Heart right ventricle (tissue), 16 donors: ENCODE results near the gene MT1G. TPM values are rescaled to one million over a fixed set of nuclear protein-coding genes. Genes with fewer than 3 reads are reported as not detected.
"Not testable (repeated sequence)": the region's sequence is repeated elsewhere in the genome, so short reads cannot be mapped to it uniquely, and the experiment has no call there.

ENCODE experiments used
- ATAC-seq, 8 donors: fragments of 200-7000 bp; cut with Tn5 transposase; one replicate each; pipeline ENCODE4 v1.9.1; 2020; ENCODE audit warnings: mild to moderate bottlenecking in 8 of 8, moderate library complexity in 8 of 8, moderate number of reproducible peaks in 1 of 8
- DNase-seq, 2 donors: peaks; one replicate each; pipeline ENCODE4 v3.0.0-alpha.2; 2020
- H3K27ac ChIP-seq, 10 donors: fragments of 200-600 bp; sonication (generic) in 2 of 10; one replicate each; pipeline versions ENCODE4 v1.5.0 to v1.8.0; 2020 to 2022; ENCODE audit warnings: mild to moderate bottlenecking in 3 of 10
- H3K27me3 ChIP-seq, 7 donors: fragments of 200-600 bp; one replicate each; pipeline ENCODE4 v1.8.0; 2021 to 2022; ENCODE audit warnings: mild to moderate bottlenecking in 2 of 7
- H3K36me3 ChIP-seq, 9 donors: fragments of 200-600 bp; sonication (generic) in 1 of 9; one replicate each; pipeline versions ENCODE4 v1.5.0 to v1.8.0; 2020 to 2022; ENCODE audit warnings: mild to moderate bottlenecking in 2 of 9
- H3K4me1 ChIP-seq, 9 donors: fragments of 200-600 bp; sonication (generic) in 1 of 9; one replicate each; pipeline versions ENCODE4 v1.5.0 to v1.8.0; 2020 to 2022; ENCODE audit warnings: mild to moderate bottlenecking in 4 of 9
- H3K4me3 ChIP-seq, 10 donors: fragments of 200-600 bp; sonication (generic) in 2 of 10; one replicate each; pipeline versions ENCODE4 v1.5.0 to v1.8.0; 2020 to 2022; ENCODE audit warnings: mild to moderate bottlenecking in 7 of 10, moderate library complexity in 2 of 10
- H3K9me3 ChIP-seq, 11 donors: fragments of 200-600 bp in 10 of 11; sonication (generic) in 2 of 11; one replicate each; pipeline versions ENCODE4 v1.5.0 to v1.8.0; 2013 to 2022; ENCODE audit warnings: mild to moderate bottlenecking in 2 of 11, control low read depth in 1 of 11, moderate library complexity in 1 of 11
- WGBS, 2 donors: extraction: QIAGEN DNeasy Blood & Tissue Kit; methylation state at CpG; one replicate each; pipeline ENCODE4 v1.1.7; 2013; ENCODE audit warnings: inconsistent platforms in 1 of 2; 5-methylcytosine and 5-hydroxymethylcytosine counted together
- intact Hi-C, 10 donors: fragments of 100-400 bp; cut with DNase I; formaldehyde crosslinking; loops; one replicate each; pipeline versions ENCODE4 v1.11.1 to v1.14.2; 2022
- long read RNA-seq, 3 donors: library from polyadenylated mRNA; unstranded; transcript quantifications; one replicate each; pipeline ENCODE4 v2.0.0, GENCODE V29; 2020 to 2021
- polyA plus RNA-seq, 2 donors: library from polyadenylated mRNA; stranded (reverse); fragments of 200-250 nt; gene quantifications; one replicate each; pipeline ENCODE4 v1.2.3, GENCODE V29; 2013
- total RNA-seq, 10 donors: library from RNA; stranded (reverse); fragmentation: NEBNext Ultra II Directional in 3 of 10; extraction: Animal tissue kit (Norgen Biotek cat#: 25700) in 3 of 10; gene quantifications; one replicate each; pipeline versions ENCODE4 v1.2.1 to v1.2.4, GENCODE V29; 2021 to 2023
- TF ChIP-seq, protein P1 (sequence below), 9 donors: fragments of 200-600 bp; sonication (generic) in 2 of 9; IDR thresholded peaks; one replicate each; pipeline versions ENCODE4 v1.5.0 to v1.8.0; 2021 to 2022; ENCODE audit warnings: antibody characterized with exemption in 9 of 9, mild to moderate bottlenecking in 5 of 9, moderate library complexity in 1 of 9
- donor health status: Arrhythmogenic right ventricular cardiomyopathy.
- donor health status: ischemic (EF 13 %, LVEDD 7.1; RV severe dilation, severe dysfunction).
- donor health status: healthy with polysubstance abuse.
- donor health status: DM: no; HTN: yes; CAD: no.
- donor health status: DM: no; HTN: no; CAD: no.
- donor health status: ischemic (EF 25% LVEDD 6.9; RV normal size, moderate dysfunction).
- donor health status: ischemic (EF 25% LVEDD 5.7; RV mildly dilated, moderate dysfunction).
- donor health status: healthy.
- donor health status: DM: yes; HTN: yes; CAD: no.
- donor health status: Ischemic cardiomyopathy.
- donor health status: ischemic (EF 35%, LVEDD 5.7; RV mildly dilated, moderate dysfunction).
- donor health status: nonischemic (EF 11% LVEDD 7.7; RV severe dilation, severe dysfunction).
- donor health status: DM: yes; HTN: yes; CAD: no.
- donor health status: PGD.
- donor health status: ischemic (EF 29% LVEDD 5.4; RV normal size, mild dysfunction).
- donor health status: nonischemic (EF 23%, LVEDD 6.1; RV moderate dilation, normal function).

The MT1G gene
- total RNA-seq (1 to 10 TPM in 3 of 10 donors, under 1 TPM in 1, not detected in 6; 0.95 to 9.0 (median 1.0) TPM), polyA plus RNA-seq (1 to 10 TPM; 3.6 to 3.7 TPM)
- long read RNA-seq, donor 1 = 0 reads
- long read RNA-seq, donor 2 = 0 reads
- long read RNA-seq, donor 3 = 0 reads

- Histone ChIP-seq H3K9me3 (no peaks in the 10 kb centered on the region), H3K4me3 (peak within 1 kb of the TSS in 8 of 10 donors; percentile 4 to 27 (median 18)), H3K36me3 (no peaks in the 10 kb centered on the region), H3K4me1 (peaks cover 0 to 27% (median 20%) of the 10 kb centered on the region in 9 donors), H3K27ac (no peak within 1 kb of the TSS), H3K27me3 (peaks cover 13 to 100% (median 88%) of the 10 kb centered on the region in 7 donors)
- DNase-seq = peak; percentile 37 to 64
- TF ChIP-seq, protein P1, sequence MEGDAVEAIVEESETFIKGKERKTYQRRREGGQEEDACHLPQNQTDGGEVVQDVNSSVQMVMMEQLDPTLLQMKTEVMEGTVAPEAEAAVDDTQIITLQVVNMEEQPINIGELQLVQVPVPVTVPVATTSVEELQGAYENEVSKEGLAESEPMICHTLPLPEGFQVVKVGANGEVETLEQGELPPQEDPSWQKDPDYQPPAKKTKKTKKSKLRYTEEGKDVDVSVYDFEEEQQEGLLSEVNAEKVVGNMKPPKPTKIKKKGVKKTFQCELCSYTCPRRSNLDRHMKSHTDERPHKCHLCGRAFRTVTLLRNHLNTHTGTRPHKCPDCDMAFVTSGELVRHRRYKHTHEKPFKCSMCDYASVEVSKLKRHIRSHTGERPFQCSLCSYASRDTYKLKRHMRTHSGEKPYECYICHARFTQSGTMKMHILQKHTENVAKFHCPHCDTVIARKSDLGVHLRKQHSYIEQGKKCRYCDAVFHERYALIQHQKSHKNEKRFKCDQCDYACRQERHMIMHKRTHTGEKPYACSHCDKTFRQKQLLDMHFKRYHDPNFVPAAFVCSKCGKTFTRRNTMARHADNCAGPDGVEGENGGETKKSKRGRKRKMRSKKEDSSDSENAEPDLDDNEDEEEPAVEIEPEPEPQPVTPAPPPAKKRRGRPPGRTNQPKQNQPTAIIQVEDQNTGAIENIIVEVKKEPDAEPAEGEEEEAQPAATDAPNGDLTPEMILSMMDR (IDR thresholded peaks at IDR 0.05) = no peak
- peak; percentile 64 to 92 (median 86) for ATAC-seq
- intact Hi-C loops = no loop called here
- 9 to 11% methylated on average over 45 to 46 of the region's 46 CpGs for WGBS, 2 donors
Measured at GRCh38 chr16:56667581-56668571, at the start of gene MT1G. TSS of gene MT1G (minus strand) at chr16:56668065. CDS start at chr16:56667993, 72 bp downstream.

DNA sequence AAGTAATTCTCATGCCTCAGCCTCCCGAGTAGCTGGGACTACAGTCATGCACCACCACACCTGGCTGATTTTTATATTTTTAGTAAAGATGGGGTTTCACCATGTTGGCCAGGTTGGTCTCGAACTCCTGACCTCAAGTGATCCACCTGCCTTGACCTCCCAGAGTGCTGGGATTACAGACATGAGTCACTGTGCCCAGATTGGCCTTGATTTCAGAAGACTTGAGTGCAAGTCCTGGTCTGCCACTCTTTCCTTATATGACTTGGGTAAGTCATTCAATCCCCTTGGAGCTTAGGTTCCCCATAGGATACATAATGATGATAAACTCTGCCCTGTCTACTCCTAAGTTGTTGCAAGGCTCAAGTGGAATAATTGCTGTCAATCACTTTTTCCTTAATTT is 49.7 kb upstream of the MT1G start:
- H3K4me1 ChIP-seq, H3K27me3 ChIP-seq, H3K4me3 ChIP-seq, intact Hi-C loops, ATAC-seq, H3K36me3 ChIP-seq, DNase-seq, H3K9me3 ChIP-seq, H3K27ac ChIP-seq: not testable (repeated sequence)
- WGBS, 2 donors = 87 to 93% methylated on average over 2 of the region's 2 CpGs

DNA sequence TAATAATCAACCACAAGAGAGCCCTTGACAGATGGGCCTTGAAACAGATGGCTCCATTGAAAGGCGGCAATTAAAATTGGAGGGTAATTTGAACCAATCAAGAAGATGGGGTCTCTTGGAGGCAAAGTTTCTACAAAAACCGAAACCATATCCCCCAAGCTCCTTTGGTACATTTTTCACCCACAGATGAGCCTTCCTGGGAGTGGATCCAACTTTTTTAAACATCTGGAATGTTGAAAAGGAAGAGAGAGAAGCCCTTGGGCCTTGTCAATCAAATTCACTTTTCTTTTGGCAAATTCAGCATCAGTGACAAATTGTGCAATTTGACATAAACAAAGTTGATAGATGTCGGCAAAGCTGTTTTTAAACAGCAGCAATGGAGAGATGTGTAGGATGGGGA is 48.9 kb upstream of the MT1G start:
- TF ChIP-seq, protein P1 (IDR thresholded peaks at IDR 0.05) = no peak
- intact Hi-C loops = no loop called here
- peaks cover 0 to 3% (median 0%) of the 10 kb centered on the region in 7 donors for H3K27me3 ChIP-seq
- H3K27ac ChIP-seq = no peak overlapping the region
- 82 to 84% methylated on average over 3 of the region's 3 CpGs for WGBS, 2 donors
- no peak overlapping the region for H3K4me3 ChIP-seq
- ATAC-seq (no peak), DNase-seq (no peak)
- no peaks in the 10 kb centered on the region for H3K9me3 ChIP-seq
- no peaks in the 10 kb centered on the region for H3K36me3 ChIP-seq
- no peaks in the 10 kb centered on the region for H3K4me1 ChIP-seq

GRCh38 chr16:56715126-56715525 is 47.3 kb upstream of the MT1G start:
- H3K9me3 ChIP-seq = no peaks in the 10 kb centered on the region
- no peak for ATAC-seq
- H3K36me3 ChIP-seq = no peaks in the 10 kb centered on the region
- H3K4me3 ChIP-seq = no peak overlapping the region
- no peaks in the 10 kb centered on the region for H3K4me1 ChIP-seq
- H3K27ac ChIP-seq = no peak overlapping the region
- intact Hi-C loops = no loop called here
- peaks cover 0 to 3% (median 0%) of the 10 kb centered on the region in 7 donors for H3K27me3 ChIP-seq
- WGBS, 2 donors = 75% methylated on average over 4 of the region's 4 CpGs
- DNase-seq = no peak
- TF ChIP-seq, protein P1 (IDR thresholded peaks at IDR 0.05) = no peak
